Measurements from ENCODE around the gene COX14.
A peak's percentile ranks its signal among the peaks of the same experiment; 100 is the strongest.
"Not testable (repeated sequence)": the region's sequence is repeated elsewhere in the genome, so short reads cannot be mapped to it uniquely, and the experiment has no call there.

Gene COX14

DNA sequence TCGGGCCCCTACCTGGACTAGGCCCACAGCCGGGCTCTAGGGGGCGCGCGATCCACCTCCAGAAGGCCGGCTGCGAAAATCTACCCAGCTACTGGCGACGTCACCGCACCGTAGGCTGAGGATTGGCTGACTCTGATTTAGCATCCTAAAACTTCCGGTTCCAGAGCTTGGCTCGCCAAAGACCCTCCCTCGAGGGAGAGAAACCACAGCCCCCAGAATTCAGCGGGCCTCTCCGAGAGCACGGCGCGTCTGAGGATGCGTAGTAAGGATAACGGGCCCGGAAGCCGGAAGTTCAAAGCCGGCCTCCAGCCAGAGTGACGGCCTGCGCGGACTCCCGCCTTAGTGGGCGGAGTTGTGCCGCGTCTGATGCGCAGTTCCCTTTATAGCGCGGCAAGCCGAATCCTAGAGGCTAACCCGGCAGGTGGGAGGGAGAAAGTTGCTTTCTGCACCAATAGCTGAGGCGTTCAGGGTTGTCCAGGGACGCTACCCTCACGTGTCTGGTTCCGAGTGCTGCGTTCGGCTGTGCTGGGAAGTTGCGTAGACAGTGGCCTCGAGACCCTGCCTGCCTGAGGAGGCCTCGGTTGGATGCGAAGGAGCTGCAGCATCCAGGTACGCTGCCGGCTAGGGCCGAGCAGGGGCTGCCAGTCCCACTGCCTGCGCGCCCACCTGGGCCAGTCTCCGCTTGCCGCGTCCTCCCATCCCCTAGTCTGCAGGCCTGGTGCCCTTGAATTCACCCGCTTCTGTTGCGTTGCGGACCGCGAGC is at the start of gene COX14:
TSS of gene COX14 (plus strand) at position 544 of the 763 bp plus-strand sequence. CDS start 7,808 bp downstream, outside the sequence.
- DNase-seq (ENCODE audit: low read depth) = peak; percentile 100

DNA sequence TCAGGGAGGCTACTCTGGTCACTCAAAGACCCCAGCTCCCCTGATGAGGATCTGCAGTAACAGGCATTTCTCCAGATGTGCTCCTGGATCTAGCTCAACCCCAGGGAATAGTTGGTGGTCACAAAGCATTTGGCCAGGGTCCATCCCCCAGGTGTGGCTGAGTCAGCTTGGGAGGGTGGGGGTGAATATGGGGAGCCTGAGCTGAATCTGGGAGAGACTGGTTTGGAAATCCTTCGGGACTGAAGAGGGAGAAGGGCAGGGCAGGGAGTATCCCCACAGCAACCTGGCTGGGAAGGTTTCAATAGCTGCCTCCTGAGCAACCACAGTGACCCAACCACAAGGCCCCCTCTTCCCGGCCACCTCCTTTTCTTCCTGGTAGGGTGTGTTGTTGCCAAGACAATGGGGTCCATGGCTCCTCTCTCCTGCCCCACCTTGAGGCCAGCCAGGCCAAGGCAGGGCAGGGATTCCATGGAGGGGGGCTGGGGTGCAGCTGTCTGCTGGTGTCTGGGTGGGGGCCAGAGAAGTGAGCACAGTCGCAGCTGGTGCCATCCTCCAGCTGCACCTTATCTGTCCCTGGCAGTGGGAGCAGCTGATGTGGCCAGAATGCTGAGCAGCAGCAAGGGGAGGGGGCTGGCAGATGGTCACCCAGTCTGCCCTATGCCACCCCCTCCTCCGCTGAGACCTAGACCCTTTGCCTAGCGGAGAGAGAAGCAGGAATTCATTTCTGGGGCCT is 49.1 kb upstream of the COX14 start:
- DNase-seq (ENCODE audit: low read depth) = no peak

DNA sequence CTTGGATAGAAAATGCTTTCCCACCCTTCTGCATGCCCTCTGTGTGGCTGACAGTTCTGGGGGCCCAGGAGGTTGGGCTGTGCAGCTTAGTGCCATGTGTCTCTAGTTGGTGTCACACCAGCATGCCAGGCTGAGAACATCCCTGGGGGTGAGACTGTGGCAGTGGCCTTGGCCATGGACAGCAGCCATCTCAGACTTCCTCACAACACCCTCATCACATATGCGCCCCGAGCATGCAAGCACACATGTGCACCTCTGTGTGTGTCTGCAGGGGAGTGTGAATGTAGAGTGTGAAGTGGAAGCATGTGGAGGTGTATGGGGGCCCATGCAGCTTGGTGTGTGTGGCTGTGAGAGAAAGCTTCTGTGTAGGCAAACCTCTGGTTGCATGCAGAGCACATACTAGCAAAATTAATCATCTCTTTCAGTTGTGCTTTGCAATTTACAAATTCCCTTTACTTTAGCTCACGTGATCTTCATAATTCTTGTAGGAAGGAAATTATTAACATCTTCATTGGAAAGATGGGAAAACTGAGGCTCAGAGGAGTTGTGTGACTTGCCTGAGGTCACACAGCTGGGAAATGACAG is 46.2 kb upstream of the COX14 start:
- peak; percentile 24 for DNase-seq (ENCODE audit: low read depth)

DNA sequence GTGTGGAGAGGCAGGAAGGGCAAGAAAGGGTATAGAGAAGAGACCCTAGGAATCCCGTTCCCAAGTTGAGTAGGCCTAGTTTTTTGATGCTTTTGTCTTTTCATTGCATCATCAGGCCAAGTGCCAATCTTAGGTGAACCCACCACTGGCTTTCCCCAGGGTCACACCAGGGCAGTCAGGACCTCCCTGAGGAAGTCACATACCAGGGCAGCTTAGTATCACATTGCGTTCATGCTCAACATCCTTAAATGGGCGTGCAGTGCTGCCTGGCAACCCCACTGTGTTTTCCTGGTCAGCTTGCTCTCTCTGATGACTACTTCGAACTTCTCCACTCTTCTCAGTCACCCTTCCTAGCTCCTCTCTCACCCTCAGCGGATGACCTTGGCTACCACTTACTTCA is 45.6 kb upstream of the COX14 start:
- peak; percentile 93 for DNase-seq (ENCODE audit: low read depth)

DNA sequence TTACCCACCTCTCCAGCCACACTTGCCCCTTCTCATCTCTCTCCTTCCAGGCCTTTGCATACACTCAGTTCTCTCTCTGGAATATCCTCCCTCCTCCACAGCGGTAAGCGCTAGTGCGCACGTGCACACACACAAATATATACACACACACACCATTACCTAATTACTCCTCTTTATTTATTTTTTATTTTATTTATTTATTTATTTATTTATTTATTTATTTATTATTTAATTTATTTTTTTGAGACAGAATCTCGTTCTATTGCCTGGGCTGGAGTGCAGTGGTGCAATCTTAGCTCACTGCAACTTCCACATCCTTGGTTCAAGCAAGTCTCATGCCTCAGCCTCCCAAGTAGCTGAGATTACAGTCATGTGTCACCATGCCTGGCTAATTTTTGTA is 43.0 kb upstream of the COX14 start:
- no peak for DNase-seq (ENCODE audit: low read depth)

DNA sequence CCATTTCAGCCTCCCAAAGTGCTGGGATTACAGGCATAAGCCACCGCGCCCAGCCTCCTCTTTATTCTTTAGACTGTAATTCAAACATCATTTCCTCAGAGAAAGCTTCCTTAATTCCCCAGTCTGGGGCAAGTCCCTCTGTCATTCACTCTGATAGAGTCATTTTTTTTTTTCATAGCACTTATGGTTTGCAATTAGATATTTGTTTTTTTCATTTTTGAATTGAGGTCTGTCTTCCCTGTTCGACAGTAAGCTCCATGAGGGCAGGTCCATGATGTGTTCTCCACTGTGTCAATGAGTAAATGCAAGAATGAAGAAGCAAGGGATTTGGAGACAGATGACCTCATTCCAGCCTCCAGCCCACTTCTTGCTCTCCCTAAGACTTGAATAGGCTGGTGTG is 42.5 kb upstream of the COX14 start:
- no peak for DNase-seq (ENCODE audit: low read depth)

DNA sequence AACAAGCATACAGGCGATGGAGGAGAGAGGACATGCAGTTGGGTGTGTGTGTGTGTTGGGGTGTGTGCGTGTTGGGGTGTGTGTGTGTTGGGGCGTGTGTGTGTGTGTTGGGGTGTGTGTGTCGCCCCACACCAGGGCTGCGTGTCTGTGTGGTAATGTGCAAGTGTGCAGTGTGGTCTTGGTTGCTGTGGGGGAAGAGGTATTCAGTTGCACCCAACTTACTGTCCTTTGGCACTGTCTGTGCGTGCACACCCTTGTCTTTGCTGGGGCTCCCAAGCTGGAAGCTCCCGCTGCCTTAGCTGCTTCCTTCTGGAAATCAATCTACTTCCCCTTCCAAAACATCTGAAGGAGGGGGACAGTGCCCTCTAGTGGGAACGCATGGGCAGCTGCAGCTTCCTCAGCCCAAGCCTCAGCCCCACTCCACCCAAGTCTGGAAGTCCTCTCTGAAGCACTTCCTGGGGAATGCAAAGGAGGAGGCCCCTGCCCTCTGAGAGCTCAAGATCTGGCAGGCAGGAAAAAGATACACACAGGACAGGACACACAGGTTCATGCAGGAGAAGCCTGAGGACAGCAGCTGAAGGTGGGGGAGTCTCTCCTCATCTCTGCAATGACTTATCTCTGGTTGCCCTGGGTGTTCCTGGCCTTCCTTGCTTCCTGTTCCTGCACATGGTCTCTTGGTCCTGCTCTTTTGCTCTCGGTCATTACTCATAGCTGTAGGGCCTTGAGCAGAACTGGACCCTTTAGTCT is 41.5 kb upstream of the COX14 start:
- DNase-seq (ENCODE audit: low read depth) = peak; percentile 77

DNA sequence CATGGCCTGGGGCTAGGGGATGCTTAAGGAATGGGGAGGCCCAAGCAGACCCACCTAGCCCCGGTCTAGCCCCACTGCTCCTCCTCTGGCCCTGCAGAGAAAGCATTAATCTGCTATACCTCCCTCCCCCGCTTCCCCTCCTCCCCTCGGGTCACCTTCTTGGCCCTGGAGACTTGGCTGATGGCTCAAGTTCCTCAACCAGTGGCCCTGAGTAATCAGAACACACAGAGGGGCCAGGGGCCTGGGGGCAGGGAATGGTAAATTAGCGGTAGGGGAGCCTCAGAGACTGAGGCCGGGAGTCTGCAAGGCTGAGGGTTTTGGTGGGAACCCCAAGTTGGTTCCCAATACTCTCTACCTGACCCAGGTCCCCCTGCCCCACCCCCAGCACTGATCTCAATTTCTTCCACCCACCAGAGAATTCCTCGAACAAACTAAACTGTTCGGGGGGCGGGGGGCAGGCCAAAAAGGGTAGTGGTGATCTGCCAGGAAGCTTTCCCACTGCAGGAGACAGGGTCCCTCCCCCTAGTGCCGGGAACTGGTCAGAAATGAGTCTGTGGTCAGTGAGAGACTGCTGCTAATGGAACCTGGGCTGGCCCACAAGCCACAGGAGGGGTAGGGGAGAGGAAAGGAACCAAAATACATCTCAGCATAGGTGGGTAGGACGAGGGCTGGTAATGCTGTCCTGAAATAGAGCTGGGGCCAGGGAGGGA is 39.7 kb upstream of the COX14 start:
- no peak for DNase-seq (ENCODE audit: low read depth)

DNA sequence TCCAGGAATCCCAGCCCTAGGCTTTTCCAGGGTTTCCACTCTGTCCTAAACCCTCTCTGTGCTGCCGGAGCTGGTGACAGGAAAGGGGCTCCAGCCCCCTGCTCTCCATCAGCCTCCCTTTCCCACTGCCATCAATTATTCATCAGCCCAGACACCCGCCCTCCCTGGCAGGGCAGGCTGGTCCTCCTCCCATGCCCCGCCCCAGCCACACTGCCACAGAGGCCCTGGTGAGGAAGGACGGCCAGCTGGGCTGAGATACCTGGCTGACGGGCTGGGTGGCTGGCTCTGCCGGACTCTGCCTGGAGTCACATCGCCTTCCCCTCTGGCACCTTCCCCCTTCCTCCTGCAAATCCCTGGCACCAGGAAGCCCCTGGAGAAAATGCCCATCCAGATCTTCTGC is 38.8 kb upstream of the COX14 start:
- no peak for DNase-seq (ENCODE audit: low read depth)

DNA sequence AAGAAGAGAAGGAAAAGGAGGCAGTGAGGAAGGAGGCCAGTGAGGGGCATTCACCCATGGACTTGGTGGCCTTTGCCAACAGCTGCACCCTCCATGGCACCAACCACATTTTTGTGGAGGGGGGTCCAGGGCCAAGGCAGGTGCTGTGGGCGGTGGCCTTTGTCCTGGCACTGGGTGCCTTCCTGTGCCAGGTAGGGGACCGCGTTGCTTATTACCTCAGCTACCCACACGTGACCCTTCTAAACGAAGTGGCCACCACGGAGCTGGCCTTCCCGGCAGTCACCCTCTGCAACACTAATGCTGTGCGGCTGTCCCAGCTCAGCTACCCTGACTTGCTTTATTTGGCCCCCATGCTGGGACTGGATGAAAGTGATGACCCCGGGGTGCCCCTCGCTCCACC is 38.3 kb upstream of the COX14 start:
- DNase-seq (ENCODE audit: low read depth) = no peak

DNA sequence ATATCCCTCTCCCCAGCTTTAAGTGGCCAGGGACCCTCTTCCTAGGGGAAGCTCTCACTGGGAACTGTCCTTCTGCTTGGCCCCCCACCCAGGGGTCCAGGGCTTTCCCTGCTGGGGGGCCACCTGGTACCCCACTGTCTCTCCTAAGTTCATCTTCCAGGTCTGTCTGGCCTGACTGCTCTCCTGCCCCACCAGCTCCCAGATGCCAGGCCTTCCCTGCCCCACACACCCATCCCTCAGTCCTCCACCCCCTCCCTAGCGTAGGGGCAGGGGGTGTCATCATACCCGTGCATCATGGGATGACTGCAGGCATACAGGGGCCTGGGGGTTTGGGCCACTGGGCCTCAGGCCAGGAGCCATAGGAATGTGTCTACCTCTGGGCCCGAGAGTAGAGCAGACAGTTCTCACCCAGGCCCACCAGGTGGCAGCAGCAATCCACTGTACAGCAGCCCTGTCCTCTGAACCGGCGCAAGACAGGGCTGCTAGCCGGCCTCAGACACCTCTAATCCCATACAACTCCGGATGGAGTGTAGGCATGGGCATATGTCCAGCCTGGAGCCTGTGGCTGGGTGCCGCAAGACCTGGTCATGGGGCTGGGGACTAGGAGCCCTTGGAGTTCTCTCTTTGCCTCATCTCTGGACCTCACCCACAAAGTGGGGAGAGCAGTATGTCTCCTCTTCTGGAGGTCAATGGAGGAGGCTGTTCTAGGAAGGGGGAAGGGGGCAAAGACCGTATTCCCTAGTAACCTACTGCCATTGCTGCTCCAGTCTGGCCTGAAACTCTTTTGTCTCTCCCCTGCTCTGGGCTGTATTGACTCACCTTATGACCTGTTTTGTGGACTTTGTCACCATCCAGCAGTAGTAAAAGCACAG is 36.9 kb upstream of the COX14 start:
- peak; percentile 78 for DNase-seq (ENCODE audit: low read depth)

DNA sequence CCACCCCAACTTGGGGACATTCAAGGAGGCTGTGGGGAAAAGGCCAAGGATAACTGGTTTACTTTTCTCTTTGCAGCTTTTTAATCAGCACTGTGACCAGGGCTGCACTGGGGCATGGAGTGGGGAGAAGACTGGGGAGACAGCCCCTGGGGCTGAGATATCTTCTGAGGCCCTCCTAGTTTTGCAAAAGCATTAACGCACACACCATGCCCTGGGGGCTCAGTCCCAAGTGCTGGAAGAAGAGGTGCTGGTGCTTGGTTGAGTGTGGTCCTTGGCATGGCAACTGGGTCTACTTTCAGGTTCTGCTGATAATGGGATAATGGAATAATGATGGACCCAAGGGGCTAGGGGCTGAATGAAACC is 36.2 kb upstream of the COX14 start:
- no peak for DNase-seq (ENCODE audit: low read depth)

DNA sequence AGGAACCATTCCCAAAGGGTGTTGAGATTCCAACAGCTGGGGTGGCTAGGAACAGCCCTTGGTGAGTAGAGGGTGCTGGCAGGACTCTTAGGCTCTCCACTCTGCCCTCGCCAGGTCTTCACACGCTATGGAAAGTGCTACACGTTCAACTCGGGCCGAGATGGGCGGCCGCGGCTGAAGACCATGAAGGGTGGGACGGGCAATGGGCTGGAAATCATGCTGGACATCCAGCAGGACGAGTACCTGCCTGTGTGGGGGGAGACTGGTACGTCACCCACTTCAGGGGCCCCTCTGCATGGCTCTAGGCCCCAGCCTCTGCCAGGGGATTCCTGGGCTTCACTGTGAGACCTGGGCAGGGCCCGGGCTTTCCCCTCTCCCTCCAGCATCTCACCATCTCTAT is 34.9 kb upstream of the COX14 start:
- DNase-seq (ENCODE audit: low read depth) = no peak

DNA sequence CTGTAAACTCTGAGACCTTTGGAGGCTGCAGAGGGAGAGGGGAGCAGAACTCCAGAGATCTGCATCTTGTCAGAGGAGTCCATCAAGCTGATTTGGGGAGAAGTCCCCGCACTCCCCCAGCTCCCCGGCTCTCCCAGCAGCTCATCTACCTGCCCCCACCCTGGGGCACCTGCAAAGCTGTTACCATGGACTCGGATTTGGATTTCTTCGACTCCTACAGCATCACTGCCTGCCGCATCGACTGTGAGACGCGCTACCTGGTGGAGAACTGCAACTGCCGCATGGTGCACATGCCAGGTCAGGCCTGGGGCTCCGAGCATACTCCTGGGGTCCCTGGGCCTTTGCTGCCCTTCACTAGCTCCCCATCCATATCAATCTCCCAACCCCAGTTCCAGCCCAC is 33.8 kb upstream of the COX14 start:
- DNase-seq (ENCODE audit: low read depth) = no peak

DNA sequence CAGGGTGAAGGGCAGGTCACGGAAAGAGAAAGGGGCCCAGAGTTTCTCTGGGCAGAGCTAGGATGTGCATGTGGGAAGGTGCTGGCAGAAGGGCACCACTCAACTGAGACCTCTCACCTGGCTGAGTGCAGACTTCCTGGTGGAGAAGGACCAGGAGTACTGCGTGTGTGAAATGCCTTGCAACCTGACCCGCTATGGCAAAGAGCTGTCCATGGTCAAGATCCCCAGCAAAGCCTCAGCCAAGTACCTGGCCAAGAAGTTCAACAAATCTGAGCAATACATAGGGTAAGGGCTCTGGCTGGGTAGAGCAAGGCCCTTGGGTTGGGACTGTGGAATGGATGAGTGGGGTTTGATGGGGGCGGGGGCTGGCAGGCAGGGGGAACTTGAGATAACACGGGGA is 32.3 kb upstream of the COX14 start:
- DNase-seq (ENCODE audit: low read depth) = no peak

DNA sequence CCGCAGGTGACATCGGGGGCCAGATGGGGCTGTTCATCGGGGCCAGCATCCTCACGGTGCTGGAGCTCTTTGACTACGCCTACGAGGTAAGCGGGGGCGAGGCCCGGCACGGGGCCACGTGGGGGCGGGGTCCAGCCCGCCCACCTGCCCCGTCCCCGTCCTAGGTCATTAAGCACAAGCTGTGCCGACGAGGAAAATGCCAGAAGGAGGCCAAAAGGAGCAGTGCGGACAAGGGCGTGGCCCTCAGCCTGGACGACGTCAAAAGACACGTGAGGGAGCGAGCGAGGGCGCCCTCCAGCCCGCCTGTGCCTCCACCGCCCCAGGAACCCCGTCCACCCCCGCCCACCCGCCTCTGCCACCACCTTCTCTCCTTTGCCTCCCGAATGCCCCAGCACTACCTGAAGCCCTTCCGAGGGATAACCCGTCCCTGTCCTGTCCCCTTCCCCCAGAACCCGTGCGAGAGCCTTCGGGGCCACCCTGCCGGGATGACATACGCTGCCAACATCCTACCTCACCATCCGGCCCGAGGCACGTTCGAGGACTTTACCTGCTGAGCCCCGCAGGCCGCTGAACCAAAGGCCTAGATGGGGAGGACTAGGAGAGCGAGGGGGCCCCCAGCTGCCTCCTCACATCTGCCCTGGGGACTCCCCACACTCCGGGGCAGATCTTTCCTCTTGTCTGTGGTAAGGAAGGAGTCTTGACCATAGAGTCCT is 30.8 kb upstream of the COX14 start:
- no peak for DNase-seq (ENCODE audit: low read depth)

DNA sequence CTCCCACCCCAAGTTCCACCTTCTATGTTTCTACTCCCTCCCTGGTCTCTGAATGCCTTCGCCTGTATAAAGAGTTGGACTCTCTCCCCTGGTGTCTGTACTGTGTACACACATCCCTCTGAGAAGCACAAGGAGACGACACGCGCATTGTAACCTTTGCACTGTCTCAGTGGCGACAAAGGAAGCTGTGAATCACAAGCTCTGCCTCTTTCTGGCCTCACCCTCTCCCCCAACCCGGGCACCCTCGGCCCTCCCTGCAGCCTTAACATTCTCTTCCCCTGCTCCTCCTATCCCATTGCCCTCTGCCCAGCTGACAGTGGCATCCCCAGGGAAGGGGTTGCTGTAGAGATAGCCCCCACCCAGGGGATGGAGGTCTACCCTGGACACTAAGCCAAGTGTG is 29.4 kb upstream of the COX14 start:
- no peak for DNase-seq (ENCODE audit: low read depth)

DNA sequence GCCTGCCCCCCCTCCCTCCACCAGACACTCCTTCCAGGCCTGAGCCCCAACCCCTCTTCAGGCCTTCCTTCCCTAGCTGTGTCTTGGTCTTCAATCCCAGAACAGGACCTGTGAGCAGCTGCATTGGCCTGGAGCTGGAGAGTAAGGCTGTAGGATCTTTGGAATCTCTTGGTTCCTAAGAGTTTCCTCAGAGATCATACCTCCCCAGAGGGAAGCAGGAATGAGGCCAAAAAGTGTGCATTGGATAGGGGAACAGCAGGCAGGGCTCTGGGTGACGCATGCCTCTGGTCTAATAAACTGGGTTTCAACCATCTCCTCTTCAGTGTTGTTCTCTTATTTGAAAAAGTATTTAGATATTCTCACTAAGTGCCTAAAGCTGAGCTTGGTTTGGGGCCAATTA is 28.7 kb upstream of the COX14 start:
- DNase-seq (ENCODE audit: low read depth) = no peak

DNA sequence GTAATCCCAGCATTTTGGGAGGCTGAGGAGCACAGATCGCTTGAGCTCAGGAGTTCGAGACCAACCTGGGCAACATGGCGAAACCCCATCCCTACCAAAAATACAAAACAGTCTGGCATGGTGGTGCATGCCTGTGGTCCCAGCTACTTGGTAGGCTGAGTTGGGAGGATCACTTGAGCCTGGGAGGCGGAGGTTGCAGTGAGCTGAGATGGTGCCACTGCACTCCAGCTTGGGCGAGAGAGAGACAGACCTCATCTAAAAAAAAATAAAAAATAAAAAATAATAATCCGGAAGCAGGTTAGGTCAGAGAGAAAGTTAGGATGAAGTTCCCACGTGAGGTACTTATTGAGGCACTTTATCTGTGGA is 27.6 kb upstream of the COX14 start:
- DNase-seq (ENCODE audit: low read depth) = not testable (repeated sequence)
